GM21619 (cell line): ENCODE data around the gene ACSF3.
A peak's percentile ranks its signal among the peaks of the same experiment; 100 is the strongest.

Experiments used
- ATAC-seq: cut with Tn5 transposase; IDR thresholded peaks from one replicate; pipeline ENCODE4 v1.9.1; 2021; ENCODE audit not compliant: unreplicated experiment

The ACSF3 gene

GRCh38 chr16:89094252-89094879 is 714 bp downstream of the ACSF3 start:
- no peak for ATAC-seq

- no peak for ATAC-seq
Observed at GRCh38 chr16:89094880-89095258, 1.2 kb downstream of the ACSF3 start.

GRCh38 chr16:89095491-89095951 is 1.9 kb downstream of the ACSF3 start:
- ATAC-seq, result no peak

- ATAC-seq, result no peak
Observed at GRCh38 chr16:89096042-89096717, 2.5 kb downstream of the ACSF3 start.

- ATAC-seq, result no peak
Observed at GRCh38 chr16:89096768-89097391, 3.2 kb downstream of the ACSF3 start.

GRCh38 chr16:89097392-89097772 is 3.7 kb downstream of the ACSF3 start:
- no peak for ATAC-seq

- no peak for ATAC-seq
Observed at GRCh38 chr16:89098767-89099430, 5.2 kb downstream of the ACSF3 start.

- ATAC-seq, result no peak
Observed at GRCh38 chr16:89099905-89100304, 6.3 kb downstream of the ACSF3 start.

- no peak for ATAC-seq
Observed at GRCh38 chr16:89100601-89101302, 7.1 kb downstream of the ACSF3 start.

- no peak for ATAC-seq
Observed at GRCh38 chr16:89101303-89102040, 7.8 kb downstream of the ACSF3 start.

GRCh38 chr16:89102041-89102471 is 8.4 kb downstream of the ACSF3 start:
- no peak for ATAC-seq

GRCh38 chr16:89102481-89103073 is 8.9 kb downstream of the ACSF3 start:
- no peak for ATAC-seq

- ATAC-seq, result no peak
Observed at GRCh38 chr16:89103156-89103555, 9.5 kb downstream of the ACSF3 start.

- ATAC-seq, result no peak
Observed at GRCh38 chr16:89103781-89104180, 10.1 kb downstream of the ACSF3 start.

GRCh38 chr16:89104303-89104702 is 10.7 kb downstream of the ACSF3 start:
- ATAC-seq, result no peak

- peak; percentile 37 for ATAC-seq
Observed at GRCh38 chr16:89104930-89105571, 11.4 kb downstream of the ACSF3 start.

GRCh38 chr16:89105599-89106151 is 12.0 kb downstream of the ACSF3 start:
- no peak for ATAC-seq

- no peak for ATAC-seq
Observed at GRCh38 chr16:89106533-89107202, 13.0 kb downstream of the ACSF3 start.

GRCh38 chr16:89107203-89107582 is 13.5 kb downstream of the ACSF3 start:
- ATAC-seq, result no peak
